Measurements from ENCODE around the gene USP11.
A peak's percentile ranks its signal among the peaks of the same experiment; 100 is the strongest.

Gene USP11

GRCh38 chrX:47218280-47218919 lies 14.4 kb upstream of the USP11 start, which contains the start of gene CDK16:
TSS of gene CDK16 (plus strand) at chrX:47218681. CDS start at chrX:47223558, 4,877 bp downstream.
- Histone ChIP-seq H3K36me3 (ENCODE audit: insufficient read depth, low read length) (peaks cover 66% of the 10 kb centered on the region), H3K79me2 (ENCODE audit: insufficient read depth, low read length) (peaks cover 50% of the 10 kb centered on the region), H3K9ac (ENCODE audit: low read depth, low read length) (peak within 1 kb of the TSS; percentile 100), H3K27ac (ENCODE audit: low read length) (peak within 1 kb of the TSS; percentile 99), H3K9me3 (ENCODE audit: insufficient read depth, low read length, severe bottlenecking) (no peaks in the 10 kb centered on the region), H3K27me3 (ENCODE audit: insufficient read depth, low read length, poor library complexity) (no peaks in the 10 kb centered on the region), H4K20me1 (ENCODE audit: insufficient read depth, low read length) (peaks cover 41% of the 10 kb centered on the region), H3K4me1 (ENCODE audit: insufficient read depth, low read length) (peaks cover 60% of the 10 kb centered on the region), H3K4me3 (ENCODE audit: low read depth in 1 of 2, low read length in 2 of 2) (peak within 1 kb of the TSS; percentile 59 to 81; a peak in 3 of 4 replicates), H3K4me2 (ENCODE audit: insufficient read depth, low read length) (peak within 1 kb of the TSS; percentile 77), H2AFZ (ENCODE audit: low read depth, low read length) (peak within 1 kb of the TSS; percentile 94)
- peak; percentile 80 for DNase-seq
- no peak for TF ChIP-seq CTCF (IDR thresholded peaks at IDR 0.05; ENCODE audit: borderline replicate concordance, extremely low read depth, low read length, poor library complexity, severe bottlenecking)
- TF ChIP-seq EZH2 (IDR thresholded peaks at IDR 0.05; ENCODE audit: borderline replicate concordance, low read depth, low read length, severe bottlenecking): no peak
- ATAC-seq (ENCODE audit: insufficient read depth, low read depth): peak; percentile 41

GRCh38 chrX:47218920-47219815 lies 13.6 kb upstream of the USP11 start:
- Histone ChIP-seq H3K9me3 (ENCODE audit: insufficient read depth, low read length, severe bottlenecking) (no peaks in the 10 kb centered on the region), H3K27ac (ENCODE audit: low read length) (peak overlapping the region; percentile 99), H3K36me3 (ENCODE audit: insufficient read depth, low read length) (peaks cover 67% of the 10 kb centered on the region), H3K79me2 (ENCODE audit: insufficient read depth, low read length) (peaks cover 50% of the 10 kb centered on the region), H3K9ac (ENCODE audit: low read depth, low read length) (peak overlapping the region; percentile 100), H3K4me3 (ENCODE audit: low read depth in 1 of 2, low read length in 2 of 2) (peak overlapping the region; percentile 59 to 81; a peak in 3 of 4 replicates), H3K27me3 (ENCODE audit: insufficient read depth, low read length, poor library complexity) (no peaks in the 10 kb centered on the region), H3K4me2 (ENCODE audit: insufficient read depth, low read length) (peak overlapping the region; percentile 74), H3K4me1 (ENCODE audit: insufficient read depth, low read length) (peaks cover 57% of the 10 kb centered on the region), H2AFZ (ENCODE audit: low read depth, low read length) (peak overlapping the region; percentile 94), H4K20me1 (ENCODE audit: insufficient read depth, low read length) (peaks cover 47% of the 10 kb centered on the region)
- peak; percentile 56 for DNase-seq
- ATAC-seq (ENCODE audit: insufficient read depth, low read depth): no peak
- TF ChIP-seq CTCF (IDR thresholded peaks at IDR 0.05; ENCODE audit: borderline replicate concordance, extremely low read depth, low read length, poor library complexity, severe bottlenecking): no peak
- TF ChIP-seq EZH2 (IDR thresholded peaks at IDR 0.05; ENCODE audit: borderline replicate concordance, low read depth, low read length, severe bottlenecking): no peak

- Histone ChIP-seq H3K27ac (ENCODE audit: low read length) (no peak overlapping the region; the same call in 1 of the 2 replicates), H3K9ac (ENCODE audit: low read depth, low read length) (no peak overlapping the region), H3K9me3 (ENCODE audit: insufficient read depth, low read length, severe bottlenecking) (no peaks in the 10 kb centered on the region), H4K20me1 (ENCODE audit: insufficient read depth, low read length) (peaks cover 51% of the 10 kb centered on the region), H3K4me1 (ENCODE audit: insufficient read depth, low read length) (peaks cover 31% of the 10 kb centered on the region), H2AFZ (ENCODE audit: low read depth, low read length) (no peak overlapping the region), H3K79me2 (ENCODE audit: insufficient read depth, low read length) (peaks cover 50% of the 10 kb centered on the region), H3K27me3 (ENCODE audit: insufficient read depth, low read length, poor library complexity) (no peaks in the 10 kb centered on the region), H3K4me3 (ENCODE audit: low read depth in 1 of 2, low read length in 2 of 2) (no peak overlapping the region), H3K36me3 (ENCODE audit: insufficient read depth, low read length) (peaks cover 71% of the 10 kb centered on the region), H3K4me2 (ENCODE audit: insufficient read depth, low read length) (no peak overlapping the region; the same call in 1 of the 2 replicates)
- DNase-seq (no peak), ATAC-seq (ENCODE audit: insufficient read depth, low read depth) (no peak)
- no peak for TF ChIP-seq CTCF (IDR thresholded peaks at IDR 0.05; ENCODE audit: borderline replicate concordance, extremely low read depth, low read length, poor library complexity, severe bottlenecking)
These were observed 11.1 kb upstream of the USP11 start for GRCh38 chrX:47221756-47222155.
